WTC11 (cell line): Measurements from ENCODE around the gene TRAPPC10. TPM values are rescaled to one million over a fixed set of nuclear protein-coding genes. Genes with fewer than 3 reads are reported as not detected.
A peak's percentile ranks its signal among the peaks of the same experiment; 100 is the strongest.

Source experiments
- ATAC-seq: fragments of 200-7000 bp; cut with Tn5 transposase; 2 replicates; pipeline ENCODE4 v1.10.0; 2021; ENCODE audit warnings: mild to moderate bottlenecking, moderate library complexity
- CTCF ChIA-PET: fragments of 300-600 bp; sonication (Branson Sonifier 250); formaldehyde crosslinking; loops from one replicate; lab custom pipeline; 2021; ENCODE audit warnings: antibody characterized with exemption; lab: Charles Lee
- POLR2A ChIA-PET: fragments of 350-600 bp; sonication (Branson Sonifier 250); formaldehyde crosslinking; loops from one replicate; lab custom pipeline; 2021; ENCODE audit warnings: antibody characterized with exemption; lab: Charles Lee
- DNase-seq: peaks from one replicate; pipeline ENCODE4 v3.0.0; 2021; ENCODE audit warnings: low spot score
- H3K27ac Mint-ChIP-seq: 2 replicates; pipeline ENCODE4 v1.8.0; 2021; ENCODE audit warnings: mixed read lengths
- H3K27me3 Mint-ChIP-seq: 2 replicates; pipeline ENCODE4 v1.8.0; 2021; ENCODE audit warnings: low read depth, mild to moderate bottlenecking, moderate library complexity, mixed read lengths
- H3K36me3 Mint-ChIP-seq: 2 replicates; pipeline ENCODE4 v1.8.0; 2021; ENCODE audit warnings: mixed read lengths
- H3K4me1 Mint-ChIP-seq: 2 replicates; pipeline ENCODE4 v1.8.0; 2022; ENCODE audit warnings: mixed read lengths
- H3K4me3 Mint-ChIP-seq: 2 replicates; pipeline ENCODE4 v1.8.0; 2021; ENCODE audit warnings: mild to moderate bottlenecking, moderate library complexity, mixed read lengths
- H3K9me3 Mint-ChIP-seq: 2 replicates; pipeline ENCODE4 v1.8.0; 2021; ENCODE audit warnings: mixed read lengths
- AFF4 ChIP-seq: sonication (generic); formaldehyde crosslinking; IDR thresholded peaks from 2 replicates; pipeline ENCODE4 v1.8.1; 2023; ENCODE audit warnings: mild to moderate bottlenecking, missing genetic modification reagents, borderline replicate concordance
- AR ChIP-seq: fragments of 250-450 bp; sonication (Bioruptor Pico); IDR thresholded peaks from 2 replicates; pipeline ENCODE4 v1.9.0; 2021; ENCODE audit warnings: mild to moderate bottlenecking
- CBFB ChIP-seq: sonication (generic); formaldehyde crosslinking; IDR thresholded peaks from 2 replicates; pipeline ENCODE4 v1.8.1; 2022; ENCODE audit warnings: mild to moderate bottlenecking, low read depth, missing genetic modification reagents
- CDX4 ChIP-seq: fragments of 250-450 bp; sonication (Bioruptor Pico); IDR thresholded peaks from 2 replicates; pipeline ENCODE4 v1.9.0; 2021; ENCODE audit warnings: moderate library complexity, mild to moderate bottlenecking, inconsistent platforms, borderline replicate concordance
- ETV6 ChIP-seq: sonication (generic); formaldehyde crosslinking; IDR thresholded peaks from 2 replicates; pipeline ENCODE4 v1.8.1; 2022; ENCODE audit warnings: mild to moderate bottlenecking, missing genetic modification reagents
- HMGXB4 ChIP-seq: sonication (generic); formaldehyde crosslinking; IDR thresholded peaks from 2 replicates; pipeline ENCODE4 v1.8.1; 2023; ENCODE audit warnings: mild to moderate bottlenecking, moderate library complexity, missing genetic modification reagents
- KAT7 ChIP-seq: sonication (generic); formaldehyde crosslinking; IDR thresholded peaks from 2 replicates; pipeline ENCODE4 v1.8.1; 2023; ENCODE audit warnings: missing genetic modification reagents, mild to moderate bottlenecking, borderline replicate concordance
- MLX ChIP-seq: sonication (generic); formaldehyde crosslinking; IDR thresholded peaks from 2 replicates; pipeline ENCODE4 v1.8.1; 2023; ENCODE audit warnings: mild to moderate bottlenecking, missing genetic modification reagents, moderate library complexity
- MYBL2 ChIP-seq: sonication (generic); formaldehyde crosslinking; IDR thresholded peaks from 2 replicates; pipeline ENCODE4 v1.8.1; 2023; ENCODE audit warnings: mild to moderate bottlenecking, moderate library complexity, missing genetic modification reagents
- RELA ChIP-seq: sonication (generic); formaldehyde crosslinking; IDR thresholded peaks from 2 replicates; pipeline ENCODE4 v1.8.1; 2022; ENCODE audit warnings: missing genetic modification reagents, mild to moderate bottlenecking, borderline replicate concordance
- SMAD4 ChIP-seq: sonication (generic); formaldehyde crosslinking; IDR thresholded peaks from 2 replicates; pipeline ENCODE4 v1.8.0; 2022; ENCODE audit warnings: mild to moderate bottlenecking, missing genetic modification reagents
- ZNF219 ChIP-seq: sonication (generic); formaldehyde crosslinking; IDR thresholded peaks from 2 replicates; pipeline ENCODE4 v1.8.0; 2023; ENCODE audit warnings: missing genetic modification reagents, mild to moderate bottlenecking, borderline replicate concordance
- ZNF317 ChIP-seq: sonication (generic); formaldehyde crosslinking; IDR thresholded peaks from 2 replicates; pipeline ENCODE4 v1.8.1; 2023; ENCODE audit warnings: low read depth, mild to moderate bottlenecking, moderate library complexity, missing genetic modification reagents, borderline replicate concordance
- ZSCAN18 ChIP-seq: fragments of 250-450 bp; sonication (Bioruptor Pico); IDR thresholded peaks from 2 replicates; pipeline ENCODE4 v2.1.2; 2022; ENCODE audit warnings: mild to moderate bottlenecking, moderate library complexity
- total RNA-seq: library from RNA; stranded (reverse); gene quantifications from 3 replicates; pipeline ENCODE4 v1.2.3, GENCODE V29; 2021

The TRAPPC10 gene
- total RNA-seq, 1 experiment from 2014 or later: 34.5 TPM

- no peak for TF ChIP-seq AFF4 (CRISPR knock-in tag)
- TF ChIP-seq MLX (CRISPR knock-in tag): no peak
- no peak for TF ChIP-seq MYBL2
These were observed 46.5 kb downstream of the TRAPPC10 start (continued) for GRCh38 chr21:44058652-44058964.

- ATAC-seq (no peak), DNase-seq (no peak)
- no peaks in the 10 kb centered on the region for H3K9me3 Mint-ChIP-seq
- H3K4me3 Mint-ChIP-seq: no peak overlapping the region
- H3K27me3 Mint-ChIP-seq: no peaks in the 10 kb centered on the region
- H3K27ac Mint-ChIP-seq: peak overlapping the region; percentile 42
- CTCF ChIA-PET: interaction anchor here (1.3 kb wide), 1 partner anchor 120 kb away, joined by 3 read pairs; no protein-coding TSS in a partner anchor
- peaks cover 31% of the 10 kb centered on the region for H3K36me3 Mint-ChIP-seq
- no peak for TF ChIP-seq ZNF317 (CRISPR knock-in tag)
- TF ChIP-seq AR (CRISPR knock-in tag): no peak
- no peak for TF ChIP-seq ZSCAN18 (CRISPR knock-in tag)
- no peak for TF ChIP-seq HMGXB4
- no peak for TF ChIP-seq SMAD4 (CRISPR knock-in tag)
- no peak for TF ChIP-seq RELA
- no peak for TF ChIP-seq CBFB (CRISPR knock-in tag)
- TF ChIP-seq ETV6: no peak
- no peak for TF ChIP-seq ZNF219 (CRISPR knock-in tag)
- TF ChIP-seq CDX4 (CRISPR knock-in tag): no peak
- TF ChIP-seq KAT7: no peak
- no peaks in the 10 kb centered on the region for H3K4me1 Mint-ChIP-seq
- POLR2A ChIA-PET: no interaction called here
These were observed 46.9 kb downstream of the TRAPPC10 start for GRCh38 chr21:44058981-44059380.
